IMR-90 (cell line): ENCODE measurements around the gene FNDC3A. TPM values are rescaled to one million over a fixed set of nuclear protein-coding genes. Genes with fewer than 3 reads are reported as not detected.
A peak's percentile ranks its signal among the peaks of the same experiment; 100 is the strongest.

Source experiments
- ATAC-seq: fragments of 200-7000 bp; cut with Tn5 transposase; 2 replicates; pipeline ENCODE4 v1.9.1; 2020; ENCODE audit warnings: low read depth, mild to moderate bottlenecking, moderate library complexity
- BruUV-seq: library from RNA; stranded (reverse); fragments of 400-500 nt; replicated peaks from 2 replicates; lab custom pipeline; 2021; lab: Mats Ljungman, UMichigan
- CTCF ChIA-PET: fragments of 300-600 bp; formaldehyde crosslinking; extraction: SDS; loops from one replicate; lab custom pipeline; 2021; ENCODE audit warnings: antibody characterized with exemption; lab: Yijun Ruan, JAX
- POLR2A ChIA-PET: fragments of 300-600 bp; sonication (Branson Sonifier 250); formaldehyde crosslinking; loops from one replicate; lab custom pipeline; 2022; ENCODE audit warnings: antibody characterized with exemption; ENCODE audit not compliant: unreplicated experiment; lab: Charles Lee
- DNase-seq: peaks from one replicate; pipeline ENCODE4 v3.0.0; 2013
- H2AFZ ChIP-seq: replicated peaks from 2 replicates; pipeline ENCODE3; 2013; ENCODE audit warnings: low read length, mild to moderate bottlenecking; ENCODE audit not compliant: poor library complexity
- H2AK5ac ChIP-seq: 2 replicates; pipeline ENCODE4 v1.6.1; 2013; ENCODE audit warnings: low read depth, low read length, inconsistent platforms
- H2AK9ac ChIP-seq: replicated peaks from 2 replicates; pipeline ENCODE3; 2013; ENCODE audit warnings: mild to moderate bottlenecking, low read depth, low read length, moderate library complexity; ENCODE audit not compliant: poor library complexity
- H2BK120ac ChIP-seq: 2 replicates; pipeline ENCODE4 v1.6.1; 2013; ENCODE audit warnings: low read depth, low read length, inconsistent platforms
- H2BK15ac ChIP-seq: 3 replicates; pipeline ENCODE4 v1.6.1; 2013; ENCODE audit warnings: low read depth, low read length, inconsistent platforms
- H2BK20ac ChIP-seq: 2 replicates; pipeline ENCODE4 v1.6.1; 2013; ENCODE audit warnings: low read depth, mild to moderate bottlenecking, inconsistent platforms, low read length, moderate library complexity
- H2BK5ac ChIP-seq: 2 replicates; pipeline ENCODE4 v1.6.1; 2013; ENCODE audit warnings: mild to moderate bottlenecking, low read depth, low read length, inconsistent platforms; ENCODE audit not compliant: poor library complexity, severe bottlenecking
- H3K14ac ChIP-seq: replicated peaks from 2 replicates; pipeline ENCODE4 v1.6.1; 2013; ENCODE audit warnings: low read depth, low read length, inconsistent platforms
- H3K18ac ChIP-seq: 2 replicates; pipeline ENCODE4 v1.6.1; 2013; ENCODE audit warnings: low read depth, low read length, control low read depth
- H3K23ac ChIP-seq: 2 replicates; pipeline ENCODE4 v1.6.1; 2013; ENCODE audit warnings: low read depth, low read length, inconsistent platforms
- H3K27ac ChIP-seq: 2 replicates; pipeline ENCODE4 v1.5.1; 2013; ENCODE audit warnings: mild to moderate bottlenecking, control low read depth, low read length; ENCODE audit not compliant: insufficient read depth
- H3K27me3 ChIP-seq: 2 replicates; pipeline ENCODE4 v1.6.1; 2013; ENCODE audit warnings: low read length; ENCODE audit not compliant: control insufficient read depth, insufficient read depth
- H3K36me3 ChIP-seq: 2 replicates; pipeline ENCODE4 v1.6.1; 2013; ENCODE audit warnings: low read length, mixed read lengths; ENCODE audit not compliant: control insufficient read depth, insufficient read depth
- H3K4ac ChIP-seq: 2 replicates; pipeline ENCODE4 v1.6.1; 2013; ENCODE audit warnings: low read depth, low read length, inconsistent platforms
- H3K4me1 ChIP-seq: 2 replicates; pipeline ENCODE4 v1.6.1; 2013; ENCODE audit warnings: low read length, mixed read lengths; ENCODE audit not compliant: control insufficient read depth, insufficient read depth
- H3K4me2 ChIP-seq: 2 replicates; pipeline ENCODE4 v1.6.1; 2013; ENCODE audit warnings: low read depth, mild to moderate bottlenecking, control low read depth, low read length, moderate library complexity
- H3K4me3 ChIP-seq: 2 replicates; pipeline ENCODE4 v1.5.1; 2013; ENCODE audit warnings: low read depth, mild to moderate bottlenecking, control low read depth, low read length, moderate library complexity; ENCODE audit not compliant: insufficient read depth
- H3K56ac ChIP-seq: 2 replicates; pipeline ENCODE4 v1.6.1; 2013; ENCODE audit warnings: low read length, inconsistent platforms; ENCODE audit not compliant: insufficient read depth; ENCODE audit errors: extremely low read depth
- H3K79me1 ChIP-seq, 2 experiments: 2 replicates each; pipeline ENCODE4 v1.6.1; 2013; ENCODE audit warnings: low read length in 2 of 2, inconsistent platforms in 1 of 2, low read depth in 1 of 2
- H3K9ac ChIP-seq: 2 replicates; pipeline ENCODE4 v1.6.1; 2013; ENCODE audit warnings: low read depth, low read length, control low read depth
- H3K9me1 ChIP-seq: 2 replicates; pipeline ENCODE4 v1.6.1; 2013; ENCODE audit warnings: low read length, inconsistent platforms; ENCODE audit not compliant: insufficient read depth
- H3K9me3 ChIP-seq: 2 replicates; pipeline ENCODE4 v1.6.1; 2013; ENCODE audit warnings: low read length; ENCODE audit not compliant: control insufficient read depth, insufficient read depth
- H4K20me1 ChIP-seq: 2 replicates; pipeline ENCODE4 v1.6.1; 2013; ENCODE audit warnings: low read length, inconsistent platforms; ENCODE audit not compliant: insufficient read depth
- H4K5ac ChIP-seq: 2 replicates; pipeline ENCODE4 v1.6.1; 2013; ENCODE audit warnings: mild to moderate bottlenecking, low read depth, low read length, control low read depth
- H4K8ac ChIP-seq, 2 experiments: 2 replicates each; pipeline ENCODE4 v1.6.1; 2013; ENCODE audit warnings: low read depth in 2 of 2, low read length in 2 of 2, control low read depth in 1 of 2, inconsistent platforms in 1 of 2
- H4K91ac ChIP-seq: 2 replicates; pipeline ENCODE4 v1.6.1; 2013; ENCODE audit warnings: low read depth, low read length, inconsistent platforms; ENCODE audit not compliant: insufficient read depth
- BHLHE40 ChIP-seq: fragments of 150-350 bp; IDR thresholded peaks from 2 replicates; pipeline ENCODE4 v1.6.1; 2016; ENCODE audit warnings: mild to moderate bottlenecking, low read depth, low read length
- CEBPB ChIP-seq: IDR thresholded peaks from 2 replicates; pipeline ENCODE4 v1.6.1; 2012; ENCODE audit warnings: low read depth, low read length, improper control_type of control experiment
- CHD1 ChIP-seq: IDR thresholded peaks from 2 replicates; pipeline ENCODE4 v1.6.1; 2012; ENCODE audit warnings: low read depth, low read length, improper control_type of control experiment
- MAFK ChIP-seq: IDR thresholded peaks from 2 replicates; pipeline ENCODE4 v1.6.1; 2012; ENCODE audit warnings: low read depth, low read length, improper control_type of control experiment
- MAZ ChIP-seq: IDR thresholded peaks from 2 replicates; pipeline ENCODE4 v1.6.1; 2012; ENCODE audit warnings: low read depth, mild to moderate bottlenecking, low read length, improper control_type of control experiment, moderate library complexity, borderline replicate concordance
- MXI1 ChIP-seq: IDR thresholded peaks from 2 replicates; pipeline ENCODE4 v1.6.1; 2012; ENCODE audit warnings: low read depth, mild to moderate bottlenecking, low read length, moderate library complexity, borderline replicate concordance
- NFE2L2 ChIP-seq: fragments of 150-350 bp; IDR thresholded peaks from 2 replicates; pipeline ENCODE4 v1.6.1; 2016; ENCODE audit warnings: low read depth, mild to moderate bottlenecking, low read length
- POLR2A ChIP-seq: IDR thresholded peaks from 2 replicates; pipeline ENCODE4 v1.6.1; 2012; ENCODE audit warnings: mild to moderate bottlenecking, low read depth, low read length
- RAD21 ChIP-seq: IDR thresholded peaks from 2 replicates; pipeline ENCODE4 v1.6.1; 2012; ENCODE audit warnings: low read length, improper control_type of control experiment
- RCOR1 ChIP-seq: IDR thresholded peaks from 2 replicates; pipeline ENCODE4 v1.6.1; 2012; ENCODE audit warnings: mild to moderate bottlenecking, low read length, improper control_type of control experiment; ENCODE audit not compliant: insufficient replicate concordance
- WGBS, 2 experiments: methylation state at CpG; one replicate each; pipeline versions ENCODE4 v1.1.5 to v1.1.7; 2013; ENCODE audit warnings: missing lambda C conversion rate in 2 of 2; ENCODE audit not compliant: insufficient read length in 1 of 2; ENCODE audit errors: extremely low coverage in 2 of 2; 5-methylcytosine and 5-hydroxymethylcytosine counted together
- dilution Hi-C: fragments of 300-500 bp; cut with HindIII; formaldehyde crosslinking; loops from one replicate; pipeline ENCODE4 v1.14.3; 2018; ENCODE audit warnings: low sequenced_read_pairs; ENCODE audit not compliant: unreplicated experiment
- in situ Hi-C: fragments of 300-500 bp; cut with MboI; formaldehyde crosslinking; loops from 3 replicates; pipeline ENCODE4 v1.14.3; 2019; ENCODE audit warnings: low sequenced_read_pairs, inconsistent platforms, mixed read lengths
- intact Hi-C: fragments of 100-400 bp; cut with micrococcal nuclease; formaldehyde crosslinking; loops from 2 replicates; pipeline ENCODE4 v1.10.0; 2022
- polyA plus RNA-seq, 3 experiments: library from polyadenylated mRNA; depleted of rRNA; stranded (reverse); fragments of >200 nt; gene quantifications; 2 replicates each; pipeline ENCODE4 v1.2.3, GENCODE V29; 2012; ENCODE audit warnings: low replicate concordance in 1 of 3
- total RNA-seq: library from RNA; depleted of rRNA; stranded (reverse); fragments of >200 nt; gene quantifications from 2 replicates; pipeline ENCODE4 v1.2.3, GENCODE V29; 2012
- TF ChIP-seq, protein P1 (sequence below): fragments of 150-350 bp; IDR thresholded peaks from 2 replicates; pipeline ENCODE4 v1.6.1; 2016; ENCODE audit warnings: low read depth, mild to moderate bottlenecking, low read length, moderate library complexity, borderline replicate concordance
- TF ChIP-seq, protein P2 (sequence below): fragments of 150-350 bp; IDR thresholded peaks from 2 replicates; pipeline ENCODE4 v1.6.1; 2017; ENCODE audit warnings: mild to moderate bottlenecking, antibody characterized with exemption, low read length, low read depth
- TF ChIP-seq, protein P3 (sequence below): conservative IDR thresholded peaks from 2 replicates; pipeline ENCODE4 v1.5.1; 2012; ENCODE audit warnings: mild to moderate bottlenecking, low read depth, low read length, improper control_type of control experiment

Gene FNDC3A
- total and polyA plus RNA-seq, 2 of the 4 experiments (the other 2 are of a cell fraction) = 29.2 to 60.4 TPM

DNA sequence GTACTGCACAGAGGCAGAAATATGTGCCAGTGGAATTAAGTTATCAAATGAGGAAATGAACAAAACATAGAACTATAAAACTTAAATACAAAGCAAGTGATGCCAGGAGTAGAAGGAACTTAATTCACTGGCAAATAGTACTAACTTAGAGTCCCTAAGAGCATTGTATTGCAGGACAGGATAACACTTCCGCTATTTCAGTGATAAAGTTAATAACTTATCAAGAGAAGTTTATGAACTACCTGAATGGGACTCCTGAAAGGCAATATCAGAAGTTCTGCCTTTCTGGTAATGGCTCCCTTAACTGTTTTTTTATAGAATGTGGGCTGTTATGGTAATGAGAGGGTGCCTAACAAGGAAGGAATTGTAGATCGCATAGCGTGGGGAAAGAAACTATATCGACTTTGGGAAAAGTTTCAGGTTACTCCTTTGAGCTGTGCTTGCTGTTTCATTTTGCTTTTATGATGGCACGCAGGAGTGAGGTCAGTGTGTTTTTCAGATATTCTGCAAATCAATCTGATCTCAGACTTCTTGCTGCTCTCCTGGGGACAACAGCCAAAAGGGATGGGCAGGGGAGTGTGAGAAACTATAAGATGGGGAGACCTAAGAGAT, 149.1 kb downstream of the FNDC3A start:
- no peak overlapping the region for H4K91ac ChIP-seq
- H2BK120ac ChIP-seq = no peak overlapping the region
- no peak overlapping the region for H2BK15ac ChIP-seq
- H3K4me2 ChIP-seq = peak overlapping the region; percentile 50; the same call in 1 of the 2 replicates
- DNase-seq (no peak), ATAC-seq (no peak)
- H3K4me1 ChIP-seq = peaks cover 3% of the 10 kb centered on the region
- H3K4ac ChIP-seq = no peak overlapping the region
- no peak overlapping the region for H2AFZ ChIP-seq
- 100% methylated on average over 1 of the region's 5 CpGs; no CpG with 5 or more reads in 1 of the 2 experiments for WGBS, 2 experiments
- no peak overlapping the region for H3K4me3 ChIP-seq
- H3K56ac ChIP-seq = no peak overlapping the region
- H3K9me3 ChIP-seq = no peaks in the 10 kb centered on the region
- ChIA-PET POLR2A (no interaction called here), CTCF (interaction anchor here (0.6 kb wide), 1 partner anchor 157 kb away, joined by 3 read pairs; no protein-coding TSS in a partner anchor)
- H3K36me3 ChIP-seq = peaks cover 2% of the 10 kb centered on the region; the same call in 1 of the 2 replicates
- in situ Hi-C loops (no loop called here), dilution Hi-C loops (no loop called here), intact Hi-C loops (no loop called here)
- no peak overlapping the region for H4K8ac ChIP-seq
- no peak overlapping the region for H2BK5ac ChIP-seq
- TF ChIP-seq RAD21 (no peak), NFE2L2 (no peak), CEBPB (no peak), RCOR1 (no peak), BHLHE40 (no peak), CHD1 (no peak), POLR2A (no peak), MAFK (no peak), MXI1 (no peak), MAZ (no peak)
- TF ChIP-seq, protein P1, sequence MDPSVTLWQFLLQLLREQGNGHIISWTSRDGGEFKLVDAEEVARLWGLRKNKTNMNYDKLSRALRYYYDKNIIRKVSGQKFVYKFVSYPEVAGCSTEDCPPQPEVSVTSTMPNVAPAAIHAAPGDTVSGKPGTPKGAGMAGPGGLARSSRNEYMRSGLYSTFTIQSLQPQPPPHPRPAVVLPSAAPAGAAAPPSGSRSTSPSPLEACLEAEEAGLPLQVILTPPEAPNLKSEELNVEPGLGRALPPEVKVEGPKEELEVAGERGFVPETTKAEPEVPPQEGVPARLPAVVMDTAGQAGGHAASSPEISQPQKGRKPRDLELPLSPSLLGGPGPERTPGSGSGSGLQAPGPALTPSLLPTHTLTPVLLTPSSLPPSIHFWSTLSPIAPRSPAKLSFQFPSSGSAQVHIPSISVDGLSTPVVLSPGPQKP = no peak
- TF ChIP-seq, protein P2, sequence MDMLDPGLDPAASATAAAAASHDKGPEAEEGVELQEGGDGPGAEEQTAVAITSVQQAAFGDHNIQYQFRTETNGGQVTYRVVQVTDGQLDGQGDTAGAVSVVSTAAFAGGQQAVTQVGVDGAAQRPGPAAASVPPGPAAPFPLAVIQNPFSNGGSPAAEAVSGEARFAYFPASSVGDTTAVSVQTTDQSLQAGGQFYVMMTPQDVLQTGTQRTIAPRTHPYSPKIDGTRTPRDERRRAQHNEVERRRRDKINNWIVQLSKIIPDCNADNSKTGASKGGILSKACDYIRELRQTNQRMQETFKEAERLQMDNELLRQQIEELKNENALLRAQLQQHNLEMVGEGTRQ = no peak
- TF ChIP-seq, protein P3, sequence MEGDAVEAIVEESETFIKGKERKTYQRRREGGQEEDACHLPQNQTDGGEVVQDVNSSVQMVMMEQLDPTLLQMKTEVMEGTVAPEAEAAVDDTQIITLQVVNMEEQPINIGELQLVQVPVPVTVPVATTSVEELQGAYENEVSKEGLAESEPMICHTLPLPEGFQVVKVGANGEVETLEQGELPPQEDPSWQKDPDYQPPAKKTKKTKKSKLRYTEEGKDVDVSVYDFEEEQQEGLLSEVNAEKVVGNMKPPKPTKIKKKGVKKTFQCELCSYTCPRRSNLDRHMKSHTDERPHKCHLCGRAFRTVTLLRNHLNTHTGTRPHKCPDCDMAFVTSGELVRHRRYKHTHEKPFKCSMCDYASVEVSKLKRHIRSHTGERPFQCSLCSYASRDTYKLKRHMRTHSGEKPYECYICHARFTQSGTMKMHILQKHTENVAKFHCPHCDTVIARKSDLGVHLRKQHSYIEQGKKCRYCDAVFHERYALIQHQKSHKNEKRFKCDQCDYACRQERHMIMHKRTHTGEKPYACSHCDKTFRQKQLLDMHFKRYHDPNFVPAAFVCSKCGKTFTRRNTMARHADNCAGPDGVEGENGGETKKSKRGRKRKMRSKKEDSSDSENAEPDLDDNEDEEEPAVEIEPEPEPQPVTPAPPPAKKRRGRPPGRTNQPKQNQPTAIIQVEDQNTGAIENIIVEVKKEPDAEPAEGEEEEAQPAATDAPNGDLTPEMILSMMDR = no peak
- H3K18ac ChIP-seq = no peak overlapping the region
- H3K9me1 ChIP-seq = peaks cover 3% of the 10 kb centered on the region; the same call in 1 of the 2 replicates
- H3K27ac ChIP-seq = no peak overlapping the region
- no peak overlapping the region for H3K23ac ChIP-seq
- peaks cover 10% of the 10 kb centered on the region; the same call in 1 of the 2 replicates for H4K20me1 ChIP-seq
- no peaks in the 10 kb centered on the region for H3K27me3 ChIP-seq
- H2AK5ac ChIP-seq = no peak overlapping the region
- no peak overlapping the region for H2AK9ac ChIP-seq
- no peak overlapping the region for H2BK20ac ChIP-seq
- H3K79me1 ChIP-seq = peaks cover 32 to 35% of the 10 kb centered on the region in 2 experiments
- H3K9ac ChIP-seq = no peak overlapping the region
- H3K14ac ChIP-seq = no peak overlapping the region
- H4K5ac ChIP-seq = no peak overlapping the region
- BruUV-seq = no TSS peak
